Fibroblast of skin of scalp (primary cell): ENCODE measurements around the gene VPS13D.

Source experiments
- DNase-seq: peaks from one replicate; pipeline ENCODE4 v3.0.0-alpha.2; 2013

The VPS13D gene

DNA sequence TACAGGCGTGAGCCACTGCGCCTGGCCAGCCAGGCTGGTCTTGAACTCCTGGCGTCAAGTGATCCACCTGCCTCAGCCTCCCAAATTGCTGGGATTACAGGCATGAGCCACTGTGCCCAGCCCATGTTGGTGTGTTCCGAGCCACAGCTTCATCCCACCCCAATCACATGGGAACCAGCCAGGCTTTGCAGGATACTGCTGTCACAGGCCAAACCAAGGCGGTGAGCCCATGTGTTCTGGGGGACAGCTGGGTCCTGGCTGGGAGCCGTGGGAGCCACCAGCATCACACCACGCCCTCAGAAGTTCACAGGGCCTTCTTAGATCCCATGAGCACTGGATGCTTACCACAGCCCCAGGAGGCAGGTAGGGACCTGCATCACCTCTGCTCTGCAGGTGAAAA is 331.3 kb downstream of the VPS13D start:
- DNase-seq, result no peak
